K562 (cell line): Measurements from ENCODE around the gene MYO15A. TPM values are rescaled to one million over a fixed set of nuclear protein-coding genes. Genes with fewer than 3 reads are reported as not detected.

Source experiments
- BRD4 ChIP-seq: fragments of 200-600 bp; sonication (generic); IDR thresholded peaks from 2 replicates; pipeline ENCODE4 v1.6.1; 2017; ENCODE audit warnings: inconsistent platforms
- COPS2 ChIP-seq: fragments of 450-650 bp; conservative IDR thresholded peaks from 2 replicates; pipeline ENCODE4 v1.6.1; 2016; ENCODE audit warnings: mild to moderate bottlenecking, moderate library complexity
- FOXA3 ChIP-seq, 2 experiments: fragments of 450-650 bp in 1 of 2; sonication (generic) in 1 of 2; formaldehyde crosslinking; IDR thresholded peaks in 1 of 2; conservative IDR thresholded peaks in 1 of 2; 2 replicates each; pipeline versions ENCODE4 v1.4.0 to v1.8.0; 2020 to 2022; ENCODE audit warnings: mild to moderate bottlenecking in 2 of 2, missing genetic modification reagents in 1 of 2
- RBBP5 ChIP-seq: fragments of 200-600 bp; sonication (generic); IDR thresholded peaks from 2 replicates; pipeline ENCODE4 v1.6.1; 2012; ENCODE audit warnings: borderline replicate concordance, mild to moderate bottlenecking, low read length, control low read depth, inconsistent platforms; ENCODE audit not compliant: insufficient read depth, poor library complexity, severe bottlenecking
- SRSF9 ChIP-seq: fragments of 200-400 bp; formaldehyde crosslinking; IDR thresholded peaks from 2 replicates; pipeline ENCODE4 v1.6.1; 2017; ENCODE audit warnings: low read depth, low read length, borderline replicate concordance
- TAF9B ChIP-seq: fragments of 450-650 bp; IDR thresholded peaks from 2 replicates; pipeline ENCODE4 v1.6.1; 2018; ENCODE audit warnings: mild to moderate bottlenecking; ENCODE audit not compliant: partially characterized antibody
- TARDBP ChIP-seq: fragments of 450-650 bp; IDR thresholded peaks from 2 replicates; pipeline ENCODE4 v1.6.1; 2016
- ZBTB40 ChIP-seq, 2 experiments: fragments of 450-650 bp in 1 of 2; sonication (generic) in 1 of 2; formaldehyde crosslinking in 1 of 2; IDR thresholded peaks; 2 replicates each; pipeline versions ENCODE4 v1.7.1 to v1.9.0; 2016 to 2022; ENCODE audit warnings: inconsistent platforms in 1 of 2, mild to moderate bottlenecking in 1 of 2, missing genetic modification reagents in 1 of 2
- polyA plus RNA-seq, 8 experiments: library from polyadenylated mRNA; depleted of rRNA in 4 of 8; stranded (reverse) in 5 of 8; unstranded in 3 of 8; fragments of >200 nt; fragmentation: Nextera tagmentation in 2 of 8; fragmentation: Illumina TruSeq in 1 of 8; extraction: Ambion mirVana in 2 of 8; extraction: Trizol in 1 of 8; gene quantifications; 2 replicates each; pipeline versions ENCODE4 v1.2.1 to v1.2.3, GENCODE V29; 2011 to 2014; ENCODE audit warnings: inconsistent platforms in 1 of 8, missing spikeins in 1 of 8
- total RNA-seq, 7 experiments: library from RNA; depleted of rRNA in 6 of 7; stranded (reverse); fragments of >200 nt in 6 of 7; fragmentation: Illumina TruSeq in 2 of 7; extraction: Trizol in 2 of 7; gene quantifications; 2 replicates each; pipeline versions ENCODE4 v1.2.1 to v1.2.3, GENCODE V29; 2011 to 2021; ENCODE audit warnings: low replicate concordance in 1 of 7
- TF ChIP-seq, protein P1 (sequence below): fragments of 250-450 bp; sonication (Bioruptor Pico); IDR thresholded peaks from 2 replicates; pipeline ENCODE4 v1.5.0; 2021
- TF ChIP-seq, protein P2 (sequence below): fragments of 250-450 bp; sonication (Bioruptor Pico); IDR thresholded peaks from 2 replicates; pipeline ENCODE4 v1.4.0; 2020; ENCODE audit warnings: mild to moderate bottlenecking, moderate library complexity
- TF ChIP-seq, protein P3 (sequence below): sonication (generic); formaldehyde crosslinking; IDR thresholded peaks from 2 replicates; pipeline ENCODE4 v1.8.0; 2022; ENCODE audit warnings: missing genetic modification reagents, mild to moderate bottlenecking, moderate library complexity, borderline replicate concordance

MYO15A gene
- total and polyA plus RNA-seq, 9 of the 15 experiments (the other 6 are each of a cell fraction or from before 2014, with no cell fraction given): 0.05 to 0.88 (median 0.14) TPM; not detected in 1

DNA sequence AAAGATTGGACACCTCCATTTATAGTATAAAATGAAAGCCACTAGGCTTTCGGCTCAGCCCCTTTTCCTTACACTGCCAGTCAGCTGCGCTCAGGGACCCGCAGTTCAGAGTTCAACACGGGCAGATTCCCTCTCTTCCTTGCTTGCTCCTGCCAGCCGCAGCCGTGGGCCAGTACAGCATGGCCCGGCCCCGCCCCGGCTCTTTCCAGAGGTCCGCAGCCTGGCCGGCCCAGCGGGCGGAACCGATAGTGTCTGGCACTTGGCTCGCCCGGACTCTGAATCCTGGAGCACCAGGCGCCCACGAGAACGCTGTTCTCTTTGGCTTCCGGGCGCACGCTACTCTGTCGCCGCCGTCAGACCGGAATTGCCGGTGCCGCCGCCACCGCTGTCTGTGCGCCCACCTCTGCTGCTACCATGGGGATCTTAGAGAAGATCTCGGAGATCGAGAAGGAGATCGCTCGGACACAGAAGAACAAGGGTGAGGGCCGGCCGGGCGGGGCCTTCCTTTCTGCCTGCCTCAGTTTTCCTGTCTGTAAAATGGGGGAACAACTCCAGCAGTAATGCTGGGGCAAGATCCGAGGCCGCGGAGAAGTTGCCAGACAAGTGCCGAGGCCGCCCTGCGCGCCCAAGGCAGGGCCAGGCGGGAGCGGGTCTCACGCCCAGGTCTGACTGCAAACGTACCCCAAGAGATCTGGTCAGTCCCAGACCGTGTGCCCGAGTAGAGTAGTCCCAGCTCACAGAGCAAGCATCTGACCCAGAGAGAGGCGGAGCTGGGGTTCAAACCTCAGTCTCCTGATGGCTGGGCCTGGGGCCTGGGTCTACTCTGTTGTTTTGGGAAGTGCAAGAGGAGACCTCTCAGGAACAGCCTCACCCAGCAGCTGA, 20.7 kb upstream of the MYO15A start, which contains the start of gene DRG2 (continued):
- TF ChIP-seq ZBTB40 (IDR thresholded peaks at IDR 0.05) (peak; percentile 96), ZBTB40 (CRISPR knock-in tag; IDR thresholded peaks at IDR 0.05) (no peak), RBBP5 (peak; percentile 88), BRD4 (0 out of 2 replicates have a peak, but pooled peaks have one; percentile 57), TAF9B (peak; percentile 88), FOXA3 (CRISPR knock-in tag; conservative IDR thresholded peaks at IDR 0.05 in 1 of 2, IDR thresholded peaks at IDR 0.05 in 1 of 2) (no peak), TARDBP (peak; percentile 75; the same call in 1 of the 2 replicates), COPS2 (no peak), SRSF9 (no peak)
- TF ChIP-seq, protein P1, sequence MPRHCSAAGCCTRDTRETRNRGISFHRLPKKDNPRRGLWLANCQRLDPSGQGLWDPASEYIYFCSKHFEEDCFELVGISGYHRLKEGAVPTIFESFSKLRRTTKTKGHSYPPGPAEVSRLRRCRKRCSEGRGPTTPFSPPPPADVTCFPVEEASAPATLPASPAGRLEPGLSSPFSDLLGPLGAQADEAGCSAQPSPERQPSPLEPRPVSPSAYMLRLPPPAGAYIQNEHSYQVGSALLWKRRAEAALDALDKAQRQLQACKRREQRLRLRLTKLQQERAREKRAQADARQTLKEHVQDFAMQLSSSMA: no peak
- TF ChIP-seq, protein P2, sequence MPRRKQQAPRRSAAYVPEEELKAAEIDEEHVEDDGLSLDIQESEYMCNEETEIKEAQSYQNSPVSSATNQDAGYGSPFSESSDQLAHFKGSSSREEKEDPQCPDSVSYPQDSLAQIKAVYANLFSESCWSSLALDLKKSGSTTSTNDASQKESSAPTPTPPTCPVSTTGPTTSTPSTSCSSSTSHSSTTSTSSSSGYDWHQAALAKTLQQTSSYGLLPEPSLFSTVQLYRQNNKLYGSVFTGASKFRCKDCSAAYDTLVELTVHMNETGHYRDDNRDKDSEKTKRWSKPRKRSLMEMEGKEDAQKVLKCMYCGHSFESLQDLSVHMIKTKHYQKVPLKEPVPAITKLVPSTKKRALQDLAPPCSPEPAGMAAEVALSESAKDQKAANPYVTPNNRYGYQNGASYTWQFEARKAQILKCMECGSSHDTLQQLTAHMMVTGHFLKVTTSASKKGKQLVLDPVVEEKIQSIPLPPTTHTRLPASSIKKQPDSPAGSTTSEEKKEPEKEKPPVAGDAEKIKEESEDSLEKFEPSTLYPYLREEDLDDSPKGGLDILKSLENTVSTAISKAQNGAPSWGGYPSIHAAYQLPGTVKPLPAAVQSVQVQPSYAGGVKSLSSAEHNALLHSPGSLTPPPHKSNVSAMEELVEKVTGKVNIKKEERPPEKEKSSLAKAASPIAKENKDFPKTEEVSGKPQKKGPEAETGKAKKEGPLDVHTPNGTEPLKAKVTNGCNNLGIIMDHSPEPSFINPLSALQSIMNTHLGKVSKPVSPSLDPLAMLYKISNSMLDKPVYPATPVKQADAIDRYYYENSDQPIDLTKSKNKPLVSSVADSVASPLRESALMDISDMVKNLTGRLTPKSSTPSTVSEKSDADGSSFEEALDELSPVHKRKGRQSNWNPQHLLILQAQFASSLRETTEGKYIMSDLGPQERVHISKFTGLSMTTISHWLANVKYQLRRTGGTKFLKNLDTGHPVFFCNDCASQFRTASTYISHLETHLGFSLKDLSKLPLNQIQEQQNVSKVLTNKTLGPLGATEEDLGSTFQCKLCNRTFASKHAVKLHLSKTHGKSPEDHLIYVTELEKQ (CRISPR knock-in tag): no peak
- TF ChIP-seq, protein P3, sequence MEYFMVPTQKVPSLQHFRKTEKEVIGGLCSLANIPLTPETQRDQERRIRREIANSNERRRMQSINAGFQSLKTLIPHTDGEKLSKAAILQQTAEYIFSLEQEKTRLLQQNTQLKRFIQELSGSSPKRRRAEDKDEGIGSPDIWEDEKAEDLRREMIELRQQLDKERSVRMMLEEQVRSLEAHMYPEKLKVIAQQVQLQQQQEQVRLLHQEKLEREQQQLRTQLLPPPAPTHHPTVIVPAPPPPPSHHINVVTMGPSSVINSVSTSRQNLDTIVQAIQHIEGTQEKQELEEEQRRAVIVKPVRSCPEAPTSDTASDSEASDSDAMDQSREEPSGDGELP (CRISPR knock-in tag): peak; percentile 95
